Cardiac fibroblast (primary cell): ENCODE results near the gene ERN1.

Experiments used
- DNase-seq, 2 donors: peaks; one replicate each; pipeline versions ENCODE4 v3.0.0 to v3.0.0-alpha.2; 2010; ENCODE audit warnings: low read depth in 2 of 2
- H3K4me3 ChIP-seq, 2 donors: replicated peaks in 1 of 2; 1 replicate in 1 of 2; 2 replicates in 1 of 2; pipeline ENCODE4 v1.5.1; 2011; ENCODE audit warnings: low read depth in 2 of 2, low read length in 2 of 2, mild to moderate bottlenecking in 2 of 2, moderate library complexity in 1 of 2
- CTCF ChIP-seq: IDR thresholded peaks from one replicate; pipeline ENCODE4 v1.5.1; 2011; ENCODE audit warnings: low read depth, mild to moderate bottlenecking, low read length, inconsistent platforms

Gene ERN1

GRCh38 chr17:64092113-64092512, 37.8 kb downstream of the ERN1 start:
- no peak overlapping the region for H3K4me3 ChIP-seq
- TF ChIP-seq CTCF: no peak
- no peak for DNase-seq

GRCh38 chr17:64091571-64091970, 38.4 kb downstream of the ERN1 start:
- no peak for DNase-seq

GRCh38 chr17:64091116-64091515, 38.8 kb downstream of the ERN1 start:
- H3K4me3 ChIP-seq: no peak overlapping the region
- peak in 1 of 2 donors; percentile 65 for DNase-seq

More at GRCh38 chr17:64091571-64091970, 38.4 kb downstream of the ERN1 start:
- H3K4me3 ChIP-seq: no peak overlapping the region
- no peak for TF ChIP-seq CTCF

DNA sequence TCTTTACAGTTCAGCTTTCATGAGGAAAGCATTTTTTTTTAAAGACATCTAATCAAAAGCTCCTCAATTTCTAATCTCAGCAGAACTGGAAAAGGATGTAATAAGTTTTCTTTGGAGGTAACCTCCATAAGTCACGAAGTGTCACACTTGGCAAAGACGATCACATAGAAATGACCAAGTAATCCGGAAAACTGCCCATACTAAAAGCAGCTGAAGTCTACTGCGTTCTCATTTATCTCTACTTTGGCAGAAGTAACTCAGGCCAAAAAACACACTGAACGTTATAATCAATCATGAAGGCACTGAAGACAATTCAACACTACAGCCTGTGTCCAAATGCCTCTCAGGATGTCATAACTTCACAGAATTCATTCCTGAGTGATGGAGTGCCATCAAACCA, 39.8 kb downstream of the ERN1 start:
- no peak for DNase-seq
- TF ChIP-seq CTCF: no peak
- no peak overlapping the region for H3K4me3 ChIP-seq

More at GRCh38 chr17:64091116-64091515, 38.8 kb downstream of the ERN1 start:
- no peak for TF ChIP-seq CTCF

GRCh38 chr17:64087252-64088005, 42.5 kb downstream of the ERN1 start:
- no peak overlapping the region for H3K4me3 ChIP-seq
- no peak for DNase-seq
- TF ChIP-seq CTCF: no peak

GRCh38 chr17:64085650-64086005, 44.3 kb downstream of the ERN1 start:
- TF ChIP-seq CTCF: no peak
- no peak for DNase-seq
- H3K4me3 ChIP-seq: no peak overlapping the region
